ENCODE results near the gene GFY.

Gene GFY

GRCh38 chr19:49390131-49390928 is 34.9 kb upstream of the GFY start:
- H3K4me3 ChIP-seq (ENCODE audit: low read depth, low read length): no peak overlapping the region
- no peak for TF ChIP-seq CTCF (IDR thresholded peaks at IDR 0.05; ENCODE audit: borderline replicate concordance, insufficient read depth, low read depth, low read length)

- TF ChIP-seq CTCF (IDR thresholded peaks at IDR 0.05; ENCODE audit: borderline replicate concordance, insufficient read depth, low read depth, low read length): no peak
- no peak overlapping the region for H3K4me3 ChIP-seq (ENCODE audit: low read depth, low read length)
These were observed 34.2 kb upstream of the GFY start for GRCh38 chr19:49390929-49391359.

- no peak overlapping the region for H3K4me3 ChIP-seq (ENCODE audit: low read depth, low read length)
These were observed 33.4 kb upstream of the GFY start for GRCh38 chr19:49391581-49392399.

GRCh38 chr19:49393881-49394280 is 31.3 kb upstream of the GFY start:
- no peak for TF ChIP-seq CTCF (IDR thresholded peaks at IDR 0.05; ENCODE audit: borderline replicate concordance, insufficient read depth, low read depth, low read length)

More at GRCh38 chr19:49391581-49392399, 33.4 kb upstream of the GFY start:
- TF ChIP-seq CTCF (IDR thresholded peaks at IDR 0.05; ENCODE audit: borderline replicate concordance, insufficient read depth, low read depth, low read length): peak; percentile 81

GRCh38 chr19:49395581-49396407 is 29.4 kb upstream of the GFY start:
- TF ChIP-seq CTCF (IDR thresholded peaks at IDR 0.05; ENCODE audit: borderline replicate concordance, insufficient read depth, low read depth, low read length): no peak

More at GRCh38 chr19:49393881-49394280, 31.3 kb upstream of the GFY start:
- H3K4me3 ChIP-seq (ENCODE audit: low read depth, low read length): no peak overlapping the region

GRCh38 chr19:49396738-49397505 is 28.3 kb upstream of the GFY start:
- TF ChIP-seq CTCF (IDR thresholded peaks at IDR 0.05; ENCODE audit: borderline replicate concordance, insufficient read depth, low read depth, low read length): no peak

More at GRCh38 chr19:49395581-49396407, 29.4 kb upstream of the GFY start:
- H3K4me3 ChIP-seq (ENCODE audit: low read depth, low read length): no peak overlapping the region

More at GRCh38 chr19:49396738-49397505, 28.3 kb upstream of the GFY start:
- H3K4me3 ChIP-seq (ENCODE audit: low read depth, low read length): no peak overlapping the region

Data from GM12875 (cell line).